ENCODE measurements around the gene DPPA2.

DNA sequence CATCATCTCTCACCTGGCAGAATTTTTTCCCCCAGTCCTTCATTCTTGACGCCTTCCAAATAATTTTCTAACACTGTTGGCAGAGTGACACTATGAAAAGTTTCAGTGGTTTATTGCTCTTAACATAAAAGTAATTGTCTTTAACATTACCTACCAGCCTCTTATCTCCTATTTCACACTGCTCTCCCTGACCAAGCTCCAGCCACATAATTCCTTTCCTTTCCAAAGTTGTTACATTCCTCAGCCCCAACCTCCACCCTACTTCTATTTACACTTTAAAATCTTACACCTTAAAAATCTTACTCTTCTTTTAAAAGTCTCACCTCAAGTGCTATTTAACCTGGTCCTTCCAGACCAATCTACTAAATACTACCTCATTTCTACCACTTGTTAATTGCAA lies 18.3 kb upstream of the DPPA2 start:
- TF ChIP-seq POLR2A (IDR thresholded peaks at IDR 0.05) (no peak), CTCF (IDR thresholded peaks at IDR 0.05) (no peak)

Data from thyroid gland (tissue), 4 donors.